GM12878 (cell line): ENCODE results near the gene N4BP2. TPM values are rescaled to one million over a fixed set of nuclear protein-coding genes. Genes with fewer than 3 reads are reported as not detected.
A peak's percentile ranks its signal among the peaks of the same experiment; 100 is the strongest.

Experiments
- CBX3 ChIP-seq: fragments of 200-600 bp; sonication (generic); IDR thresholded peaks from 2 replicates; pipeline ENCODE4 v1.6.1; 2016; ENCODE audit warnings: low read depth, borderline replicate concordance
- CREM ChIP-seq: IDR thresholded peaks from 2 replicates; pipeline ENCODE4 v1.6.1; 2014; ENCODE audit warnings: antibody characterized with exemption, low read depth
- ETV6 ChIP-seq, 2 experiments: fragments of 450-650 bp in 1 of 2; IDR thresholded peaks in 1 of 2; conservative IDR thresholded peaks in 1 of 2; 2 replicates each; pipeline ENCODE4 v1.6.1; 2014; ENCODE audit warnings: antibody characterized with exemption in 1 of 2, borderline replicate concordance in 1 of 2, low read depth in 1 of 2, mild to moderate bottlenecking in 1 of 2, moderate library complexity in 1 of 2
- FOXK2 ChIP-seq: fragments of 450-650 bp; IDR thresholded peaks from 2 replicates; pipeline ENCODE4 v1.6.1; 2017; ENCODE audit warnings: mild to moderate bottlenecking, moderate library complexity
- GABPA ChIP-seq: IDR thresholded peaks from 2 replicates; pipeline ENCODE4 v1.6.1; 2014; ENCODE audit warnings: antibody characterized with exemption, low read depth, mild to moderate bottlenecking, inconsistent platforms
- HDGF ChIP-seq: fragments of 450-650 bp; IDR thresholded peaks from 2 replicates; pipeline ENCODE4 v1.6.1; 2016; ENCODE audit warnings: antibody characterized with exemption
- JUNB ChIP-seq: IDR thresholded peaks from 2 replicates; pipeline ENCODE4 v1.6.1; 2016; ENCODE audit warnings: antibody characterized with exemption, mild to moderate bottlenecking
- KAT2A ChIP-seq: conservative IDR thresholded peaks from 2 replicates; pipeline ENCODE4 v1.6.1; 2011; ENCODE audit warnings: low read depth, low read length; ENCODE audit not compliant: control insufficient read depth
- LARP7 ChIP-seq: fragments of 450-650 bp; IDR thresholded peaks from 2 replicates; pipeline ENCODE4 v1.6.1; 2017; ENCODE audit warnings: mild to moderate bottlenecking
- MTA2 ChIP-seq: fragments of 450-650 bp; IDR thresholded peaks from 2 replicates; pipeline ENCODE4 v1.6.1; 2016; ENCODE audit warnings: low read depth, mild to moderate bottlenecking, moderate library complexity
- MYB ChIP-seq: fragments of 150-350 bp; IDR thresholded peaks from 2 replicates; pipeline ENCODE4 v1.6.1; 2014; ENCODE audit warnings: mild to moderate bottlenecking, low read depth, low read length, borderline replicate concordance
- POLR2AphosphoS5 ChIP-seq: IDR thresholded peaks from 2 replicates; pipeline ENCODE4 v1.6.1; 2011; ENCODE audit warnings: mild to moderate bottlenecking, low read length, inconsistent platforms
- RAD51 ChIP-seq: fragments of 450-650 bp; IDR thresholded peaks from 2 replicates; pipeline ENCODE4 v1.6.1; 2016; ENCODE audit warnings: moderate library complexity, mild to moderate bottlenecking, inconsistent platforms
- RCOR1 ChIP-seq: conservative IDR thresholded peaks from 2 replicates; pipeline ENCODE4 v1.6.1; 2012; ENCODE audit warnings: low read depth, low read length, improper control_type of control experiment
- RUNX3 ChIP-seq: IDR thresholded peaks from 2 replicates; pipeline ENCODE4 v1.6.1; 2012; ENCODE audit warnings: low read length, inconsistent platforms
- SIN3A ChIP-seq: IDR thresholded peaks from 2 replicates; pipeline ENCODE4 v1.6.1; 2012; ENCODE audit warnings: low read depth, low read length, improper control_type of control experiment
- SREBF1 ChIP-seq: IDR thresholded peaks from 2 replicates; pipeline ENCODE4 v1.6.1; 2012; ENCODE audit warnings: mild to moderate bottlenecking, low read length
- ZNF384 ChIP-seq: IDR thresholded peaks from 2 replicates; pipeline ENCODE4 v1.6.1; 2012; ENCODE audit warnings: low read depth, mild to moderate bottlenecking, low read length, improper control_type of control experiment, borderline replicate concordance
- ZZZ3 ChIP-seq: IDR thresholded peaks from 2 replicates; pipeline ENCODE4 v1.6.1; 2011; ENCODE audit warnings: low read depth; ENCODE audit not compliant: control insufficient read depth, insufficient read length
- polyA plus RNA-seq, 11 experiments: library from polyadenylated mRNA; depleted of rRNA in 4 of 11; unstranded in 6 of 11; stranded (reverse) in 5 of 11; fragments of >200 nt; fragmentation: Nextera tagmentation in 4 of 11; fragmentation: Illumina TruSeq in 1 of 11; extraction: Ambion mirVana in 4 of 11; extraction: Trizol in 1 of 11; gene quantifications; 1 replicate in 1 of 11; 2 replicates in 10 of 11; pipeline versions ENCODE4 v1.2.1 to v1.2.3, GENCODE V29; 2011 to 2016; ENCODE audit warnings: inconsistent platforms in 2 of 11, missing spikeins in 2 of 11, low read depth in 1 of 11
- total RNA-seq, 4 experiments: library from RNA; depleted of rRNA in 3 of 4; stranded (reverse); fragments of >200 nt in 3 of 4; fragmentation: Illumina TruSeq in 1 of 4; extraction: Trizol in 1 of 4; gene quantifications; 2 replicates each; pipeline versions ENCODE4 v1.2.1 to v1.2.3, GENCODE V29; 2013 to 2021
- TF ChIP-seq, protein P1 (sequence below): IDR thresholded peaks from 2 replicates; pipeline ENCODE4 v1.6.1; 2012; ENCODE audit warnings: improper control_type of control experiment, low read depth, low read length; ENCODE audit not compliant: insufficient replicate concordance
- TF ChIP-seq, protein P2 (sequence below): IDR thresholded peaks from 2 replicates; pipeline ENCODE4 v1.6.1; 2012; ENCODE audit warnings: low read depth, low read length, improper control_type of control experiment
- TF ChIP-seq, protein P3 (sequence below): fragments of 150-350 bp; IDR thresholded peaks from 2 replicates; pipeline ENCODE4 v1.6.1; 2016; ENCODE audit warnings: low read depth, low read length

Gene N4BP2
- total and polyA plus RNA-seq, 10 of the 15 experiments (the other 5 are each of a cell fraction or from before 2014, with no cell fraction given): 2.3 to 18.7 (median 10.0) TPM

DNA sequence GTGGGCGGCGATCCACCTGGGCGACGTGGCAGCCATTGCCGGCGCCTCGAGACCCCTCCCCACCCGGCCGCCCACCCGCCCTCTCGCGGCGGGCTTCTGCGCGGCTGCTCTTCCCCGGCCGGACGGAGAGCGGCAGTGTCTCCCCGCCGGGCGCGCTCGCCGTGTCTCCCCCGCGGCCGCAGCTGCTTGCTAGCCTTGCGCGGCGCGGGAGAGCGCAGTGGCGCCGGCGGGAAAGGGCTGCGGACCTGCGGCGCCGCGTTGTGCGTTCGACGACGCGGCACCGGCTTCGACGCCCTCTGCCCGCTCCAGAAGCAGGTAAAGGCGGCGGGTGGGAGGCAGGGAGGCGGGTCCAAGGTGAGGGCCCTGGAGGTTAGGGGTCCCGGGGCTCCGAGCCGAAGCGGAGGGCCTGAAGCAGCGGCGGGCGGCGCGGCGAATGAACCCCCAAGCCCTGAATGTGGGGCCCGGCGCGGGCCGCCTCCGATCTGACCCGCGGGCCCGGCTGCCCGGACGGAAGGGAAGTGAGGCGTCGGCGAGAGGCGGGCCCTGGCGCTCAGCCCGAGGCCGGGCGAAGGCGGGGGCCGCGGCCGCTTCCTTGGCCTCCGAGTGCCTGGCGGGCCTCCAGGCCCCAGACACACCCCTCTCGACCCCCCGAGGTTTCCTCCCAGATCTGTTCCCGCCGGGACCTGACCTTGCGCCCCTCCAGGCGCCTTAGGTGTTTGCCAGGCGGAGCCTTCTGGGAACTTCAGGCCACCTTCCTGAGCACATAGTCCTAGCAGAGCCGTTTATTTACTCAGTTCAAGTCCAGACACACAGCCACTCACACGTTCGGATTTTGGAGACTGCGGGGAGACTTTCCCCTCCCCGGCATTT lies at the start of gene N4BP2 (continued):
- TF ChIP-seq, protein P1, sequence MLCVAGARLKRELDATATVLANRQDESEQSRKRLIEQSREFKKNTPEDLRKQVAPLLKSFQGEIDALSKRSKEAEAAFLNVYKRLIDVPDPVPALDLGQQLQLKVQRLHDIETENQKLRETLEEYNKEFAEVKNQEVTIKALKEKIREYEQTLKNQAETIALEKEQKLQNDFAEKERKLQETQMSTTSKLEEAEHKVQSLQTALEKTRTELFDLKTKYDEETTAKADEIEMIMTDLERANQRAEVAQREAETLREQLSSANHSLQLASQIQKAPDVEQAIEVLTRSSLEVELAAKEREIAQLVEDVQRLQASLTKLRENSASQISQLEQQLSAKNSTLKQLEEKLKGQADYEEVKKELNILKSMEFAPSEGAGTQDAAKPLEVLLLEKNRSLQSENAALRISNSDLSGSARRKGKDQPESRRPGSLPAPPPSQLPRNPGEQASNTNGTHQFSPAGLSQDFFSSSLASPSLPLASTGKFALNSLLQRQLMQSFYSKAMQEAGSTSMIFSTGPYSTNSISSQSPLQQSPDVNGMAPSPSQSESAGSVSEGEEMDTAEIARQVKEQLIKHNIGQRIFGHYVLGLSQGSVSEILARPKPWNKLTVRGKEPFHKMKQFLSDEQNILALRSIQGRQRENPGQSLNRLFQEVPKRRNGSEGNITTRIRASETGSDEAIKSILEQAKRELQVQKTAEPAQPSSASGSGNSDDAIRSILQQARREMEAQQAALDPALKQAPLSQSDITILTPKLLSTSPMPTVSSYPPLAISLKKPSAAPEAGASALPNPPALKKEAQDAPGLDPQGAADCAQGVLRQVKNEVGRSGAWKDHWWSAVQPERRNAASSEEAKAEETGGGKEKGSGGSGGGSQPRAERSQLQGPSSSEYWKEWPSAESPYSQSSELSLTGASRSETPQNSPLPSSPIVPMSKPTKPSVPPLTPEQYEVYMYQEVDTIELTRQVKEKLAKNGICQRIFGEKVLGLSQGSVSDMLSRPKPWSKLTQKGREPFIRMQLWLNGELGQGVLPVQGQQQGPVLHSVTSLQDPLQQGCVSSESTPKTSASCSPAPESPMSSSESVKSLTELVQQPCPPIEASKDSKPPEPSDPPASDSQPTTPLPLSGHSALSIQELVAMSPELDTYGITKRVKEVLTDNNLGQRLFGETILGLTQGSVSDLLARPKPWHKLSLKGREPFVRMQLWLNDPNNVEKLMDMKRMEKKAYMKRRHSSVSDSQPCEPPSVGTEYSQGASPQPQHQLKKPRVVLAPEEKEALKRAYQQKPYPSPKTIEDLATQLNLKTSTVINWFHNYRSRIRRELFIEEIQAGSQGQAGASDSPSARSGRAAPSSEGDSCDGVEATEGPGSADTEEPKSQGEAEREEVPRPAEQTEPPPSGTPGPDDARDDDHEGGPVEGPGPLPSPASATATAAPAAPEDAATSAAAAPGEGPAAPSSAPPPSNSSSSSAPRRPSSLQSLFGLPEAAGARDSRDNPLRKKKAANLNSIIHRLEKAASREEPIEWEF: no peak
- TF ChIP-seq, protein P2, sequence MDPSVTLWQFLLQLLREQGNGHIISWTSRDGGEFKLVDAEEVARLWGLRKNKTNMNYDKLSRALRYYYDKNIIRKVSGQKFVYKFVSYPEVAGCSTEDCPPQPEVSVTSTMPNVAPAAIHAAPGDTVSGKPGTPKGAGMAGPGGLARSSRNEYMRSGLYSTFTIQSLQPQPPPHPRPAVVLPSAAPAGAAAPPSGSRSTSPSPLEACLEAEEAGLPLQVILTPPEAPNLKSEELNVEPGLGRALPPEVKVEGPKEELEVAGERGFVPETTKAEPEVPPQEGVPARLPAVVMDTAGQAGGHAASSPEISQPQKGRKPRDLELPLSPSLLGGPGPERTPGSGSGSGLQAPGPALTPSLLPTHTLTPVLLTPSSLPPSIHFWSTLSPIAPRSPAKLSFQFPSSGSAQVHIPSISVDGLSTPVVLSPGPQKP: no peak
- TF ChIP-seq FOXK2: no peak
- TF ChIP-seq ZZZ3: no peak
- TF ChIP-seq RAD51: no peak
- TF ChIP-seq JUNB: no peak
- TF ChIP-seq CBX3: no peak
- no peak for TF ChIP-seq SREBF1
- TF ChIP-seq POLR2AphosphoS5: no peak
- no peak for TF ChIP-seq GABPA
- TF ChIP-seq, protein P3, sequence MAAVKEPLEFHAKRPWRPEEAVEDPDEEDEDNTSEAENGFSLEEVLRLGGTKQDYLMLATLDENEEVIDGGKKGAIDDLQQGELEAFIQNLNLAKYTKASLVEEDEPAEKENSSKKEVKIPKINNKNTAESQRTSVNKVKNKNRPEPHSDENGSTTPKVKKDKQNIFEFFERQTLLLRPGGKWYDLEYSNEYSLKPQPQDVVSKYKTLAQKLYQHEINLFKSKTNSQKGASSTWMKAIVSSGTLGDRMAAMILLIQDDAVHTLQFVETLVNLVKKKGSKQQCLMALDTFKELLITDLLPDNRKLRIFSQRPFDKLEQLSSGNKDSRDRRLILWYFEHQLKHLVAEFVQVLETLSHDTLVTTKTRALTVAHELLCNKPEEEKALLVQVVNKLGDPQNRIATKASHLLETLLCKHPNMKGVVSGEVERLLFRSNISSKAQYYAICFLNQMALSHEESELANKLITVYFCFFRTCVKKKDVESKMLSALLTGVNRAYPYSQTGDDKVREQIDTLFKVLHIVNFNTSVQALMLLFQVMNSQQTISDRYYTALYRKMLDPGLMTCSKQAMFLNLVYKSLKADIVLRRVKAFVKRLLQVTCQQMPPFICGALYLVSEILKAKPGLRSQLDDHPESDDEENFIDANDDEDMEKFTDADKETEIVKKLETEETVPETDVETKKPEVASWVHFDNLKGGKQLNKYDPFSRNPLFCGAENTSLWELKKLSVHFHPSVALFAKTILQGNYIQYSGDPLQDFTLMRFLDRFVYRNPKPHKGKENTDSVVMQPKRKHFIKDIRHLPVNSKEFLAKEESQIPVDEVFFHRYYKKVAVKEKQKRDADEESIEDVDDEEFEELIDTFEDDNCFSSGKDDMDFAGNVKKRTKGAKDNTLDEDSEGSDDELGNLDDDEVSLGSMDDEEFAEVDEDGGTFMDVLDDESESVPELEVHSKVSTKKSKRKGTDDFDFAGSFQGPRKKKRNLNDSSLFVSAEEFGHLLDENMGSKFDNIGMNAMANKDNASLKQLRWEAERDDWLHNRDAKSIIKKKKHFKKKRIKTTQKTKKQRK: no peak
- no peak for TF ChIP-seq ETV6 (conservative IDR thresholded peaks at IDR 0.05 in 1 of 2, IDR thresholded peaks at IDR 0.05 in 1 of 2; ENCODE audit: borderline replicate concordance in 1 of 2, low read depth in 1 of 2)
- no peak for TF ChIP-seq HDGF
- TF ChIP-seq MTA2: no peak
- TF ChIP-seq KAT2A: no peak
- no peak for TF ChIP-seq RCOR1
- TF ChIP-seq RUNX3: 0 out of 2 replicates have a peak, but pooled peaks have one; percentile 3
- TF ChIP-seq LARP7: peak; percentile 97
- TF ChIP-seq MYB: no peak; the same call in 1 of the 2 replicates
- peak; percentile 57; the same call in 1 of the 2 replicates for TF ChIP-seq SIN3A
- no peak for TF ChIP-seq CREM
- TF ChIP-seq ZNF384: no peak
